ENCODE measurements around the gene KLHL35. TPM values are rescaled to one million over a fixed set of nuclear protein-coding genes. Genes with fewer than 3 reads are reported as not detected.

The KLHL35 gene
- total and polyA plus RNA-seq, 2 donors from 2014 or later: 0.26 to 1.8 TPM

- intact Hi-C loops (cut with DNase I): loop anchor here (10.0 kb wide), 1 partner anchor 54 kb away; no protein-coding TSS in a partner anchor
- Histone ChIP-seq H3K4me3 (ENCODE audit: low read length in 3 of 3) (no peak overlapping the region), H3K9me3 (ENCODE audit: control insufficient read depth in 2 of 3, insufficient read depth in 1 of 3, low read length in 3 of 3) (no peaks in the 10 kb centered on the region), H3K9ac (ENCODE audit: low read length in 3 of 3) (no peak overlapping the region), H3K27me3 (ENCODE audit: control insufficient read depth, insufficient read depth, low read length) (no peaks in the 10 kb centered on the region), H3K36me3 (ENCODE audit: control insufficient read depth in 2 of 3, insufficient read depth in 3 of 3, low read length in 3 of 3) (no peaks in the 10 kb centered on the region), H3K27ac (ENCODE audit: low read depth in 2 of 2, low read length in 2 of 2) (no peak overlapping the region), H3K4me1 (ENCODE audit: control insufficient read depth in 2 of 3, insufficient read depth in 2 of 3, low read depth in 1 of 3, low read length in 3 of 3) (peaks cover 0 to 3% (median 0%) of the 10 kb centered on the region in 3 donors)
- no peak for TF ChIP-seq CTCF (IDR thresholded peaks at IDR 0.05; ENCODE audit: borderline replicate concordance, extremely low read depth, insufficient read depth)
- FAIRE-seq: no peak
- DNase-seq: no peak
Observed at GRCh38 chr11:75389276-75389605, 43.8 kb downstream of the KLHL35 start.

GRCh38 chr11:75388386-75389275 is 44.4 kb downstream of the KLHL35 start:
- H3K36me3 ChIP-seq (ENCODE audit: control insufficient read depth in 2 of 3, insufficient read depth in 3 of 3, low read length in 3 of 3): no peaks in the 10 kb centered on the region
- intact Hi-C loops (cut with DNase I): loop anchor here (10.0 kb wide), 1 partner anchor 54 kb away; no protein-coding TSS in a partner anchor
- no peak overlapping the region for H3K4me3 ChIP-seq (ENCODE audit: low read length in 3 of 3)
- DNase-seq (peak; percentile 72 to 88 (median 82)), FAIRE-seq (no peak)
- peaks cover 0 to 3% (median 0%) of the 10 kb centered on the region in 3 donors for H3K4me1 ChIP-seq (ENCODE audit: control insufficient read depth in 2 of 3, insufficient read depth in 2 of 3, low read depth in 1 of 3, low read length in 3 of 3)
- H3K27me3 ChIP-seq (ENCODE audit: control insufficient read depth, insufficient read depth, low read length): no peaks in the 10 kb centered on the region
- no peak overlapping the region for H3K27ac ChIP-seq (ENCODE audit: low read depth in 2 of 2, low read length in 2 of 2)
- H3K9me3 ChIP-seq (ENCODE audit: control insufficient read depth in 2 of 3, insufficient read depth in 1 of 3, low read length in 3 of 3): no peaks in the 10 kb centered on the region
- peak; percentile 74 for TF ChIP-seq CTCF (IDR thresholded peaks at IDR 0.05; ENCODE audit: borderline replicate concordance, extremely low read depth, insufficient read depth)
- no peak overlapping the region for H3K9ac ChIP-seq (ENCODE audit: low read length in 3 of 3)

GRCh38 chr11:75387736-75388294 is 45.2 kb downstream of the KLHL35 start:
- FAIRE-seq: no peak
- H3K27ac ChIP-seq (ENCODE audit: low read depth in 2 of 2, low read length in 2 of 2): no peak overlapping the region

More at GRCh38 chr11:75387736-75388294, 45.2 kb downstream of the KLHL35 start:
- Histone ChIP-seq H3K9ac (ENCODE audit: low read length in 3 of 3) (no peak overlapping the region), H3K36me3 (ENCODE audit: control insufficient read depth in 2 of 3, insufficient read depth in 3 of 3, low read length in 3 of 3) (no peaks in the 10 kb centered on the region), H3K27me3 (ENCODE audit: control insufficient read depth, insufficient read depth, low read length) (no peaks in the 10 kb centered on the region), H3K9me3 (ENCODE audit: control insufficient read depth in 2 of 3, insufficient read depth in 1 of 3, low read length in 3 of 3) (no peaks in the 10 kb centered on the region), H3K4me1 (ENCODE audit: control insufficient read depth in 2 of 3, insufficient read depth in 2 of 3, low read depth in 1 of 3, low read length in 3 of 3) (peaks cover 0 to 3% (median 0%) of the 10 kb centered on the region in 3 donors), H3K4me3 (ENCODE audit: low read length in 3 of 3) (no peak overlapping the region)
- DNase-seq: no peak
- intact Hi-C loops (cut with DNase I): loop anchor here (10.0 kb wide), 1 partner anchor 53 kb away; no protein-coding TSS in a partner anchor
- TF ChIP-seq CTCF (IDR thresholded peaks at IDR 0.05; ENCODE audit: borderline replicate concordance, extremely low read depth, insufficient read depth): no peak
